Activated CD4-positive, alpha-beta T cell treated with anti-CD3 and anti-CD28 coated beads for 4 hours (primary cell): ENCODE measurements around the gene NR2C2AP.

ENCODE experiments used
- DNase-seq, 2 donors: peaks; one replicate each; pipeline ENCODE4 v3.0.0-alpha.2; 2020

The NR2C2AP gene

DNA sequence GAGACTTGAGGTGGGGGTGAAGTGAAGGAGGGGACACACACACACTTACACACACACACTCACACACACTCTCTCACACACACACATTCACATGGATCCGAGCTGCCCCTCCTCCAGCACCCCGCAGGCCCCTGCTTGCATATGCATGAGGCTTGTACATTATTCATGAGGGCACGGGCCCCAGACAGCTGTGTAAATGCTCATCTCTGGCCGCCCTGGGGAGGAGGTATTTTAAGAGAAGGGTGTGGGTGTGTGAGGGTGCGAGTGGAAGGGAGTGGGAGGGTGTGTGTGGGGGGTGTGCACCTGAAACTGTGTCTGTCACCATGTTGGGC, 10.9 kb upstream of the NR2C2AP start:
- no peak for DNase-seq

DNA sequence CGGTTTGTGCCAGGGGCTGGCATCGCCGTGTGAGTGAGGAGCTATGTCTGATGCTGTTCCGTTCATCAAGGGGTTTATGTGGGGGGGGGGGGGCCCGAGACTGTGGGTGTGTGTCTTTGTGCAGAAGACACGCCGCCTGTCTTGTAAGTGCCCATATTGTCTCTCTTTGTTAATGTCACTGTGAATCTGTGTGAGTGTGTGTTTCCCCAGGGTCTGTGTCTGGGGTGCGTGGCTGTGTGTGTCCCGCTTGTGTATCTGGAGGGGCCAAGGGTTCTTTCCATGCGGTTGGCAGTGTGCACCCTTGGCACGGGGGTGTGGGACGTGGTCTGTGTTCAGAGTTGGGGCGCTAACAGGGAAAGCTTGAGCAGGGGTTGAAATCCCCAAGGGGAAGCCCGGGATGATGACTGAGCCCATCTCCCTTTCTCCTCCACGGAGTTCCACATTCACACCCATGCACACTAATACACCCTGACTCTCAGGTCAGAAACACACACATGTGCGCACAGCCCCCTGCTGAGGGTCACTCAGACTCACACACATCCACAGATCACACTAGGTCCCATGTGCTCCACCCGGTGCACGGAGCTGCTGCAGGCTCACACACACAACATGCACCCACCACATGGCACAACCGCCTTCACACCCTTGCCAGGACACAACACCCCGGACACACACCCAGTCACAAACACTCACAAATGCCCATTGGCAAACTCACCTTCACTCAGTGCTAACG, 10.4 kb upstream of the NR2C2AP start:
- no peak for DNase-seq

DNA sequence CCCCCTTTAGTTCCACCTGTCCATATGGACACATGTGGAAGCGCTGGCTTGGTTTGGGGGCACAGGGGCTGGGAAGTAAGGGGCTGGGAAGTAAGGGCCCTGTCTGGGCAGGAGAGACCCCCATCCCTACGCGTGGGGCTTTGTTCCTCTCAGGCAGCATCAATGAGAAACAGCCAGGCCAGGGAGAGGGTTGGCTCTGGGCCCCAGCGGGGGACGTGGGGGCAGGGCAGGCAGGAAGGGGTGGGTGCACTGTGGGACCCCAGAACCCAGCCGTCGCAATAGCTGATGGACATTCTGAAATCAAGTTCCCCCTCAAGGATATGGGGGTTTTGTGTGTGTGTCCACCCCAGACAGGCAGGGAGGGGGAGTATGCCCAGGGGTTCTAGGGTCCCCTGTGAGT, 9.7 kb upstream of the NR2C2AP start:
- no peak for DNase-seq

DNA sequence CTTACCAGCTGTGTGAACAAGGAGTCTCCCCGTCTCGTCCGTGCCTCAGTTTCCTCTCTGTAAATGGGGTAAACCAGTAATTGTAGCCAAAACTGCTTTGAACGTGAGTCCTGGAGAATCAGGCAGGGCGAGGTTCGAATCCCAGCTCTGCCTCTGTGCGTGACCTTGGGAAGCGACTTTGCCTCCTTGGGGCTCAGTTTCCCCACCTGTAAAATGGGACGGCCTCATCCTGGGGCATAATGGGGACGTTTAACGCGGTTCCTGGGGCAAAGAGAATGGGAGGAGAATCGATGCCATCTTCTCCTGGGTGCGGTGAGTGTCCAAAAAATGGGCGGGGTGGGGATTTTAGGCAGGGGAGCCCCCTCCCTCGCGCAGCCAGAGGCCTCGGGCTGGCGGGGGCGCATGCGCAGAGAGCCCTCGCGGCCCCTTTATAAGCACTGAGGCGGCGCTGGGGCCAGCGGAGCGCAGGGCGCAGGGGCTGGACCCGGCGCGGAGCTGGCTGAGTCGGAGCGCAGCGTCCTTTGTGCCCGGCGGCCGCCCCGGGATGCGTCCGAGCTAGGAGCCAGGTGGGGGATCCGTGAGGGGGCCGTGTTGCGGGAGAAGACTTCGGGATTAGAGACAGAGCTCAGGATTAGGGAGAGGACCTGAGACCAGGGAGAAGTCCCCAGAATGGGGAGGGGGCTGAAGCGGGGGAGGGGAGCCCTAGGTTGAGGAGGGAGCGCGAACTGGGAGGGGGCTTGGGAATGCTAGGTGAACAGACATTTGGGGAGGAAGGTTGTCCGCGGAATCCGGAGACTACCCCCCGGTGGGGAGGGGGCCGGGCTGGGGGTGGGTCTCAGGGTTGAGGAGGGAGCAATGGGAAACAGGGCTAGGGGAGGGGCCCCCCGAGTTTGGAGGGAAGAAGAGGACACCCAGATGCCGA, 8.5 kb upstream of the NR2C2AP start, which contains the start of gene NCAN:
TSS of gene NCAN (plus strand) at position 460 of the 922 bp plus-strand sequence. CDS start 4,996 bp downstream, outside the sequence.
- no peak for DNase-seq

DNA sequence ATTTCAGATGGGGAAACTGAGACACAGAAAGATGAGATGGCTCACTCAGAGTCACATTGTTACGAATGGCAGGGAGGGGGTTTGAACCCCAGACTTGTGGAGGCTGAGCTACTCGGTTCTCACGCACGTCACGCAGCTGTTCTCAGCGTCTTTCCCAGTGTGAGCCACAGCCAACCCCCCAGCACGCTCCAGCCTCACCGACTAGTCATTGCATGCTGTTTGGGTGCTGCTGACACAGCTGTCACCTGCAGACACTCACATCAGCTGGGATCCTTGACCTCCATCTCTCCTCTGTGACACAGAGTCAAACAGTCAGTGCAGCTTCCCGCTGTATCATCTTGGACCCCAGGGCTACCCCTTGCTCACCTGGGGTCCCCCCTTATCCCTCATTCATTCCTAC, 6.2 kb upstream of the NR2C2AP start:
- no peak for DNase-seq

DNA sequence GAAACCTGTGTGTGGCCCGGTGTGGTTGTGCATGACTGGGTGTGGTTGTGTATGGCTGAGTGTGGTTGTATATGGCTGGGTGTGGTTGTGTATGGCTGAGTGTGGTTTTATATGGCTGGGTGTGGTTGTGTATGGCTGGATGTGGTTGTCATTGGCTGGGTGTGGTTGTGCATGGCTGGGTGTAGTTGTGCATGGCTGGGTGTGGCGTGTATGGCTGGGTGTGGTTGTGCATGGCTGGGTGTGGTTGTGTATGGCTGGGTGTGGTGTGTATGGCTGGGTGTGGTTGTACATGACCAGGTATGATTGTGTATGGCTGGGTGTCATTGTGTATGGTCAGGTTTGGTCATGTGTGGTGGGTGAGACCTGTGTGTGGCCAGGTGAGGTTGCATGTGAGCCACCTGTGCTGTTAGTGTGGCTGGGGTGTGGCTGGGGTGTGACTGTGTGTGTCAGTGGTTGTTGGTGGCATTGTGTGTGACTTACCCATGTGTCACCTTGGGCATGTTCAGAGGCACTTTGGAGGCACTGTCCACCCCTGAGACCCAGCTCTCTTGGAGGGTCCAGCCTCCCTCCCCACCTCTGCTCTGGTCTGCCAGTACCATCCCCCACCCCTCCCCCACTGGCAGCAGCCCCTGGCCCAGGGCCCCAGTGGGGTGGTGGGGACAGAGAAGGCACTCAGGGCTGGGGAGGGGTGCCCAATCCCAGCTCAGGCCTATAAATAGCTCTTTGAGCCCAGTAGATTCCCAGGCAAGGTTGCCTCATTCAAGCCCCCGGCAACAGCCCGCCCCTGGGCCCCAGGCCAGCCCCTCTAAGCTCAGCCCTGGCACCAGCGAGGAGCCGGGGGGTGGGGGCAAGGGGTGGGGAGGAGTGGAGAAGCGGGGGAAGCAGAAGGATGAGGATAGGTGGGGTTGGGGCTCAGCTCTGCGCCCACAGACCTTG, 4.7 kb upstream of the NR2C2AP start:
- no peak for DNase-seq

DNA sequence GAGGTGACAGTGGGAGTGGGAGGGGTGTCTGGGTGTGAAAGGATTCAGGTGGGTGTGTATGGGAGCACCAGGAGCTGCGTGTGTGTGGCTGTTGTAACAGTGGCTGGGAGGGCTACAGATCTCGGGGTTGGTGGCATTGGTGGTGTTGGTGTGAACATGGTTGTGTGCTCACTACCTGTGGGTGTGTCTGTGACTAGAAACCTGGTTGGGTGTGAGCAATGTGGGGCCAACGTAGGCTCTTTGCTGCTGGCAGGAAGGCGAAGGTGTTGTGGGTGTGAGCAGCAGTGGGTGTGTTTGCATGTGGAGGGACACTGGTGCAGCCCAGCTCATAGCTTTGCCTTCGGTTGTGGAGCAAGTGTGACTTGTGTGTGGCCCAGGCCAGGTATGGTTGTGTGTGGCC, 3.7 kb upstream of the NR2C2AP start:
- no peak for DNase-seq

DNA sequence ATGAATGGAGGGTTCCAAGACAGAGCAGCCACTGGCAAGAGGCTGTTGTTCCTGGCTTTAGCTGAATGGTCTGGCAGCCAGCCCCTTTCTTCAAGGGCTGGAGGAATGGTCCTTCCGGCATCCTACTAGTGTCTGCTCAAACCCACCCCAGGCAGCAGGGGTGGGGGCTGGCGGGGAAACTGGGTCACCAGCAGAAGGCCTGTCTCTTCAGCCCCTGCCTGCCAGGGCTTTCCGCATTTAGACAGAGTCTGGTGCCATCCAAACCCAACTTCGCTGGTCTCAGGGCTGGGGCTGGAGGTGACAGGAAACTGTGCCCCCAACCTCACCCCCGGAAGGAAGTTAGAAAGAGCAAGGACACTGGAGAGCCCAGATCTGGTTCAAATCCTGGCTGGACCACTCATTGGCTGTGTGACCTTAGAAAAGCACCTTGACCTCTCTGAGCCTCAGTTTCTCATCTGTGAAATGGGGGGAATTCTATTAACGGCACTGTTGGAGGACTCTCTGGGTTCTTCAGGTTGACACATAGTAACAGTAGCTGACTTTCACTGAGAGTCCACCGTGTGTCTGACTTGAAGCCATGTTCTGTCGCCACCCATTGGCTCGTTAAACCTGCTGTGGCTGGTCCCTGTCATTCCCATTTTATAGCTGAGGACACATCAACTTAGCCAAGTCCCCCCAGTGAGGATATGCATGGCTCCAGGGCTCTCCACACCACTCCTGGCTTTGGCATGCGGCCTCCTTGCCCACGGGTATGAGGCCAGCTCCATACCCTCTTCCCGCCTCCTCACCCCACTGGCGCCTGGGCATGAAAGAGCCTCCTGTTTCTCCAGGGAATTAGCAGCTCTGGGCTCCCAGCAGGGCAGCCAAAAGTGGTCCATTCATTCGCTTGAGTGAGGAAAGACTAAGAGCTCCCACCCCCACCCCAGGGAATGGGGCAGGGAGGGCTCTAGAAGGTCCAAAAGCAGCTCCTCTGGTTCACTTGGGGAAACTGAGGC, 2.5 kb upstream of the NR2C2AP start:
- DNase-seq, result no peak

DNA sequence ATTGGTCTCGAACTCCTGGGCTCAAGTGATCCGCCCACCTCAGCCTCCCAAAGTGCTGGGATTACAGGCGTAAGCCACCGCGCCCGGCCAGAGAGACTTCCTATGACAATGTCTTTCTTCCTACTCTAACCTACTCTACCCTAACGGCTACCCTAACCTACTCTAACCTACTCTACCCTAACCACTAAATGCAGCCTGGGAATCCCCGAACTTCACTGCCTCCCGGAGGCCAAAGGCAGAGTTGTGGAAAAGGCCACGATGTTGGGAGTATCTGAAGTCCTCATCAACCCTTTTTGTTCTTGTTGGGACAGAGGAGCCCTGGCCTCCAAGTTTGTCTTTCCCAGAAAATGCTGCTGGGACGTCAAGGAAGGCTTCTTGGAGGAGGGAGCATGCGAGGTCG, 967 bp upstream of the NR2C2AP start:
- DNase-seq, result no peak

DNA sequence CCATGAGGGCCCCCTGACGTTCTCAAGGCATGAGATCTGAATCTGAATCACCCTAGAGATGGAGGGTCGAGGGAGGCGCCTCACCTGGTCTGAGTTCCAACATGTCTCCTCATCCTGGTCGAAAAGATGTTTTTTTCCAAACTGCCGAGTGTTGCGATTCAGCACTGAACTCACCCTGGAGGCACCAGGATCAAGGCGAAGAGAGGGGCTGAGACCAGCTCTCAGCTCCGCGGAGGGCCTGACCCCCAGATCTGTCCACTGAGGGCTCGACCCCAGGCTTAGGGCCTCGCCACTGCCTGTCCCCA, 555 bp downstream of the NR2C2AP start:
- no peak for DNase-seq

DNA sequence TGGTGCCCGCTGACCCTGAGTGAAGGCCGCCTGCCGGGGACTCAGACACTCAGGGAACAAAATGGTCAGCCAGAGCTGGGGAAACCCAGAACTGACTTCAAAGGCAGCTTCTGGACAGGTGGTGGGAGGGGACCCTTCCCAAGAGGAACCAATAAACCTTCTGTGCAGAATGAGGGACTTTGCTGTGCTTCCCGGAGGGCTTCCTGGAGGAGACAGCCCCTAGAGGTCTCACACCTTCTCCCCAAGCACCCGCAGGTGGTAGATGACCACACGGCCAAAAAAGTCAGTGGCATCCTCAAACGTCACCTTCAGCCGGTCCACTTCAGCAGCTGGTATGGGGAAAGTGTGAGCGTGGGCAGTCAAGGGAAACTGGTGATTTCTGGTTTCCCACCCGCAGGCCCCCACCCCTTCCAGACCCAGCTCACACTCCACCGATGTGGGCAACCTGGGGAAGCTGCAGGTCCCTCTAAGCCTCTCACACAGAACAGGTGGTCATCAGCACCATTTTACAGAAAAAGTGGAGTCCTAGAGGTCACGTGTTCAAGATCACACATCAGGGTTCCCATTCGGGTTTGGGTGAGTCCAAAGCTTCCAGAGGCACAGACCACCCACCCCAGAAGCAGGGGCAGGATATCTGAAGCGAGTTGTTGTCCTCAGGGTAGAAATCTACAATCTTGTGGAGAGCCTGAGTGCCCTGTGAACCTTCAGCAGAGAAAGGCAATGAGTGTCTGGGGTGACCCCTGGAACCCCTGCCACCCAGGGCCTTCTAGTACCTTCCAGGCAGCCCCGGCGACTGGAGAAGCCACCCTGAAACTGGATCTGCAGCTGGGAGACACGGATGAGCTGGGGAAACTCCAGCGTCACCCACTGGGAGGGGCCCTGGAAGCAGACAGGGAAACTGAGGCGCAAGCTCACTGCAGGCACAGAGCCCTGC, 1.2 kb downstream of the NR2C2AP start:
- DNase-seq, result no peak

DNA sequence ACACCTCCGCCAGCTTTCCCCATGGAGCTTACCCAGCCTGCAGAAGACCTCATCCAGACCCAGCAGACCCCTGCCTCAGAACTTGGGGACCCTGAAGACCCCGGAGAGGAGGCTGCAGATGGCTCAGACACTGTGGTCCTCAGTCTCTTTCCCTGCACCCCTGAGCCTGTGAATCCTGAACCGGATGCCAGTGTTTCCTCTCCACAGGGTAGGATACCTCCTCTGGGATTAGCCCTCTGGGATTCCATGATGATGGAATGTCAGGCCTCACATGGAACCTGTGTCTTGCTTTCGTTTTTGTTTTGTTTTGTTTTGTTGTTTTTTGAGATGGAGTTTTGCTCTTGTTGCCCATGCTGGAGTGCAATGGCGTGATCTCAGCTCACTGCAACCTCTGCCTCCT, 9.3 kb downstream of the NR2C2AP start:
- no peak for DNase-seq

DNA sequence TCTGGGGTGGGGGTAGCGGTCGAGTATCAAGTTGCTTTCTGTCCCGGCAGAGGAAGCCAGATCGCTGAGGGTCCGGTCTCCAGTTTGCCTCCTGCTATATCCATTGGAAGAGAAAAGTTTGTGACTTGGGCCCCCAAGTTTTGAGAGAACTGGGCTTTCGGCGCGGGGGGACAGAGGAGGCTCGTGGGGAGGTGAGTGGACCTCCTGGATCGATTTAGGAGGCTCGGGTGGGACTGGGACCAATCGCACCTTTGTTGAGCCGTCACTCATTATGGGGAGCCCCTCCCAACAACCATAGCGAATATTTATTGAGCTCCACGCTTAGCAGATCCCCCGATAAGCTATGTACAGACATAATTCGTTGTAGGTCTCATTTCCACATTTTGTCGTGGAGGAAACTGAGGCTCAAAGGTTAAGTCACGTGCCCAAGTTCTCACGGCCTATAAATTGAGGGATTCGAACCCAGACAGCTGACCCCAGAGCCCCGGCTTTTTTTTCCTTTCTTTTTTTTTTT, 10.2 kb downstream of the NR2C2AP start:
- DNase-seq, result peak in 1 of 2 donors; percentile 15

DNA sequence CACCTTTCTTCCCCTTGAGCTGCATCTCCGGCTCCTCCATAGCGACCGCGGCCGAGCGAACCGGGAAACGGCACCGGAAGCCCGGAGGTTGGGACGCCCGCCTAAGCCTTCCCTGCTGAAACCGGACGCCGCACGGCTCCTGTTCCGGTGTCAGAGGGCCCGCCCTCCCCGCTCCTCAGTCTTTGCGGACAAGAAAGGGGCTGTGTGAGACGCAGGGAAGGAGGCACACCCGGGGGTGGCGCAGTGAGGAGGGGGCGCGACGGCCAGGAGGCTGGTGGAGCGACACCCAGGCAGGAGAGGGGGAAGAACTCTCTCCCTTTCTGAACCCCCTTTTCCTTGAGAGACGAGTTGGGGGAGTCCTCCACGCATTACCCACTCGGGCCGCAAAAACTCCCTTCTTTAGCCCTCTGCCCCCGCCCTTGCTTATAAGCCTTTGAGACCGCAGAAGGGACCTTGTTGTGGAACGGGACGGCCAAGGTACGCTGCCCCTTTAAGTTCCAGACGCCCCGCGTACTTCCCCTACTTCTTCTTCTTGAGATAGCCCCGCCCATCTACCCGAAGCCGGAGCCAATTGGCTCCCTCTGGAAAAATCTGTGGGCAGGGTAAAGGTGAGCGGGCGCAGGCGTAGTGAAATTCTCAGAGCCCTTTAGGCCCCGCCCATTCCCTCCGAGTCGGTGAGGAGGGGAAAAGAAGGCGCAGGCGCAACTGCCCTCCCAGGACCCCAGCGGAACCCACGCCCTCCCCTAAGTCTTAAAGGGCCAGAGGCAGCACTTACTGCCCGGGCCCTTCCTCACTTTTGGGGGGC, 10.9 kb downstream of the NR2C2AP start, which contains the start of the genes BORCS8 and RFXANK:
TSS of gene BORCS8 (minus strand) at position 75 of the 805 bp plus-strand sequence. CDS start at position 40, 35 bp downstream.
TSS of gene RFXANK (plus strand) at position 181 of the 805 bp plus-strand sequence. CDS start 1,689 bp downstream, outside the sequence.
- peak; percentile 98 to 99 for DNase-seq

DNA sequence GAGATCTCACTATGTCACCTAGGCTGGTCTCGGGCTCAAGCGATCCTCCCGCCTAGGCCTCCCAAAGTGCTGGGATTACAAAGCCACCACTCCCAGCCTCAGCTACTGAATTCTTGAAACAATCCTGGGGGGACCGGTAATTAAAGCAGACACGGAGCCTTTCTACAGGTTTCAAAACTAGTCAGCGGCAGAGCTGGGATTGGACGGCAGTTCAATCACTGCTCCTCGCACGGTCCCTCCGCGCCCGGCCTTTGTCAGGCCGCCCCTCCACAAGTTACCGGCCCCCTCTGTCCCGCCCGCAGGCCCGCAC, 11.5 kb downstream of the NR2C2AP start:
- DNase-seq, result no peak

DNA sequence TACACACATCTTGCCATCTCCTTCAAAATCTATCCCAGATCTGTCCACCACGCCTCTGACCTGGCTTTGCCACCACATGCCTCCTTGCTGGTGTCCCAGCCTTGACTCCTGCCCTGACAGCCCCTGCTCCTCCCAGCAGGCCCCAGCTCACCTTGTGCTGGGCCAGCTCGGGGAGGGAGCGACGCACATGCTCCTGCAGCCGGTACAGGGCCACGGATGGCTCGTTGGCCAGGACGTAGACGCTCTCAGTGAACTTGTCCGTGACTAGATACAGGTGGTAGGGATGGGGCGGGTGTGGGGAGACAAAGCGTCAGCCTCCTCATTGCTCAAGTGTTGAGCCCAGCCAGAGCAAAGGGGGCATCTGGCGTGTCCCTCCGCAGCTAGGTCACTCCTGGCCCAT, 16.5 kb downstream of the NR2C2AP start:
- DNase-seq, result no peak

DNA sequence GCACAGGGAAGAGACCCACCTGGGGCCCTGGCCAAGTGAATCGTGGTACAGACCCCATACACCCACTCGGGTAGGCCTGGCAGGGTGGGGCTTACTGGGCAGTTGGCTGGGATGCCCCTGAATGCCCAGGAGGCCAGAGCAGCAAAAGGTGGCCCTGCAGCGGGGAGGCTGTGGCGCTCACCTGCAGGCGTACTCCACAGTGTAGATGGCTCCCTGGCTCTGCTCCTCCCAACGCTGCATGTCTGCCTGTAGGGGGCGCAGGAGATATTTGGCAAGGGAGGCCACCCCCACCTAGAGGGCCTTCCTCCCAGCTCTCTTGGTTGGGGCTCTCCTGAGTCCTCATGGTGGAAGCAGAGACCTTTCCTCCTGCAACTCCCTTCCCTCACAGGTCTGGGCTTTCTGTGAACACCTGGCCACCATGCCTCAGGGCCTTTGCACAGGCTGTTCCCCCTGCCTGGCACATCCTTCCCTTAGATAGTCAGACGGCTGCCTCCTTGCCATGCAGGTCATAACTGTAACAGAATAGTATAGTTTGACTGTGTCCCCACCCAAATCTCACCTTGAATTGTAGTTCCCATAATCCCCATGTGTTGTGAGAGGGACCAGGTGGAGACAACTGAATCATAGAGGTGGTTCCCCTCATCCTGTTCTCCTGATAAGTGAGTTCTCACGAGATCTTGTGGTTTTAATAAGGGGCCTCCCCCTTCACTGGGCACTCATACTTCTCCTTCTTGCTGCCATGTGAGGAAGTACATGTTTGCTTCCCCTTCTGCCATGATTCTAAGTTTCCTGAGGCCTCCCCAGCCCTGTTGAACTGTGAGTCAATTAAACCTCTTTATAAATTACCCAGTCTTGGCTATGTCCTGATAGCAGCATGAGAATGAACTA, 17.1 kb downstream of the NR2C2AP start:
- peak; percentile 64 to 68 for DNase-seq

DNA sequence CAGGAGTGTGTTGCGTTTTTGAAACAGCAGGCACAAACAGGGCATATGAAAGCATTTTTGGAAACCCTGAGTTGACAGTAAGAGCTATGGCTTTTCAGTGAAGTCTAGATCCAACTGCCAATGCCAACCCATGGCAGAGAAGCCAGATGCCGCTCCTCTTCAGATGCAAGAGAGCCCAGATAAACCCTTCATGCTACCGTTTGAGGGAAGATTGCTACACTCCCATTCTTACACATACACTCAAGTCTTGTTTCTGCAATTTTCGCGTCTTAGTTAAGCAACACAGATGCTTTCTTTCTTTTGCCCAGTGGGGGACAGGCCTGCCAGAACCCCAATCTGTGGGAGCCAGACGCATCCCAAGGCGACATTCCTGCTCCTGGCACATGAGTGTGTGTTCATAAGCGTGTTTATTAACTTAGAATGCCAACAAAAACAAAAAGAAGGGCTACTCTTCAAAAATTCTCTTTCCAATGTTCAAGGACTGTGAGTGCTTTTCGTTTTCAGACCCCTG, 21.7 kb downstream of the NR2C2AP start:
- DNase-seq, result no peak
